ENCODE data around the gene FBXO42. TPM values are rescaled to one million over a fixed set of nuclear protein-coding genes. Genes with fewer than 3 reads are reported as not detected.

The FBXO42 gene
- polyA plus RNA-seq, 2 of the 4 experiments (the other 2 are of a cell fraction) = 4.7 to 12.4 TPM

DNA sequence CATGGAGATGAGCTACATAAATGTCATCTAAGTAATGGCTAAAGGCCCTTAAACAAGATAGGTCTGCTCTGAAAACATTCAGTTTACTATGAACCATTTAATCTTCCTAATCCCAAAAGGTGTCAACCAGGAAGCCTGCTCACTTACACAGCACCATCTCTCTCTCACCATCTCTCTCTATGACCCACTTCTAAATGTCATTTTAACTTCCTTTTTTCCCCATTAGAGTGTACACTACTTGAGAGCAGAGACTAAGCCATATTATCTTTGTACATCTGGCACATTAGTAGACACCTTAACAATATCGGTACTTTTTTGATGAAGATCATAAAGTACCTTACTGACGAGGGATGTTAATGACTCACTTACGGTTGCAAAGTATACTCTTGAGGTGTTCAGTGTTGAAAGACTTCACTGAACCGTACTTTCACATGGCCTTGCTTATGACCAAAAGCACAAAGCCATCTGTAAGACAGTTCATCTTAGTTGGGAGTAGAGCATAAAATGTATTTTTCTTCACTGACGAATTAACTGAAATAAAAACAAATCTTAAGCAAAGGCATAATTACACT is 25.4 kb downstream of the FBXO42 start:
- WGBS (ENCODE audit: missing lambda C conversion rate) = 84% methylated on average over 5 of the region's 5 CpGs
- ChIA-PET POLR2A (no interaction called here), CTCF (interaction anchor here (0.6 kb wide), 1 partner anchor 18 kb away, joined by 3 read pairs; no protein-coding TSS in a partner anchor)
- Histone ChIP-seq H3K4me2 (no peak overlapping the region), H3K27ac (no peak overlapping the region), H3K9me3 (no peaks in the 10 kb centered on the region), H3K4me3 (no peak overlapping the region), H3K4me1 (peaks cover 9% of the 10 kb centered on the region; the same call in 2 of the 3 replicates)
- FAIRE-seq (no peak), DNase-seq (ENCODE audit: low read depth in 1 of 2, low spot score in 1 of 2) (no peak), ATAC-seq (no peak)
- TF ChIP-seq MAX (IDR thresholded peaks at IDR 0.05) (no peak), MYC (IDR thresholded peaks at IDR 0.05; ENCODE audit: borderline replicate concordance, low read length) (no peak), CBX8 (IDR thresholded peaks at IDR 0.05) (no peak), ZSCAN20 (CRISPR knock-in tag; IDR thresholded peaks at IDR 0.05) (no peak), CBX2 (IDR thresholded peaks at IDR 0.05; ENCODE audit: borderline replicate concordance, low read depth) (no peak), ATOH8 (CRISPR knock-in tag; IDR thresholded peaks at IDR 0.05; ENCODE audit: low read depth) (no peak), RFX5 (IDR thresholded peaks at IDR 0.05) (no peak), JUNB (IDR thresholded peaks at IDR 0.05) (no peak), EHF (CRISPR knock-in tag; IDR thresholded peaks at IDR 0.05) (no peak), CEBPB (IDR thresholded peaks at IDR 0.05) (no peak)
- TF ChIP-seq, protein P1, sequence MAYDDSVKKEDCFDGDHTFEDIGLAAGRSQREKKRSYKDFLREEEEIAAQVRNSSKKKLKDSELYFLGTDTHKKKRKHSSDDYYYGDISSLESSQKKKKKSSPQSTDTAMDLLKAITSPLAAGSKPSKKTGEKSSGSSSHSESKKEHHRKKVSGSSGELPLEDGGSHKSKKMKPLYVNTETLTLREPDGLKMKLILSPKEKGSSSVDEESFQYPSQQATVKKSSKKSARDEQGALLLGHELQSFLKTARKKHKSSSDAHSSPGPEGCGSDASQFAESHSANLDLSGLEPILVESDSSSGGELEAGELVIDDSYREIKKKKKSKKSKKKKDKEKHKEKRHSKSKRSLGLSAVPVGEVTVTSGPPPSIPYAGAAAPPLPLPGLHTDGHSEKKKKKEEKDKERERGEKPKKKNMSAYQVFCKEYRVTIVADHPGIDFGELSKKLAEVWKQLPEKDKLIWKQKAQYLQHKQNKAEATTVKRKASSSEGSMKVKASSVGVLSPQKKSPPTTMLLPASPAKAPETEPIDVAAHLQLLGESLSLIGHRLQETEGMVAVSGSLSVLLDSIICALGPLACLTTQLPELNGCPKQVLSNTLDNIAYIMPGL (CRISPR knock-in tag; IDR thresholded peaks at IDR 0.05; ENCODE audit: borderline replicate concordance) = no peak

DNA sequence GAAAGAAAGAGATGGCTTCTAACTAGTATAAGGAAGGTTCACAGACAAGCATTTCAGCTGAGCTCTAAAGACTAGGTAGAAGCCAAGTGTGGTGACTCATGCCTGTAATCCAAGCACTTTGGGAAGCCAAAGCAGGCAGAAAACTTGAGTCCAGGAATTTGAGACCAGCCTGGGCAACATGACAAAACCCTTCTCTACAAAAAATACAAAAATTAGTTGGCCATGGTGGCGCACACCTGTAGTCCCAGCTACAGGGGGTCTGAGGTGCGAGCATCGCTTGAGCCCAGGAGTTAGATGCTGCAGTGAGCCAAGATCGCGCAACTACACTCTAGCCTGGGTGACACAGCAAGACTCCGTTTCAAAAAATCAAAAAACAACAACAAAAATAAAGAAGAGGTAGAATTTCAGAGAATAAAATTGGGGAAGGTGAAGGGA is 27.8 kb downstream of the FBXO42 start:
- no peak overlapping the region for H3K4me3 ChIP-seq
- peak overlapping the region; percentile 21; the same call in 2 of the 3 replicates for H3K4me2 ChIP-seq
- peak in 1 of 2 experiments; percentile 63; a peak in 3 of 6 replicates for ATAC-seq
- no peak for TF ChIP-seq EHMT2 (IDR thresholded peaks at IDR 0.05; ENCODE audit: low read depth)
- TF ChIP-seq FOSL2 (IDR thresholded peaks at IDR 0.05) = no peak
- peak; percentile 50; the same call in 1 of the 2 replicates for TF ChIP-seq FOSL2 (CRISPR knock-in tag; IDR thresholded peaks at IDR 0.05)
- POLR2A ChIA-PET = no interaction called here
- H3K4me1 ChIP-seq = peaks cover 9% of the 10 kb centered on the region; the same call in 2 of the 3 replicates
- no peak for FAIRE-seq
- no peak for DNase-seq (ENCODE audit: low read depth in 1 of 2, low spot score in 1 of 2)
- CTCF ChIA-PET = interaction anchor here (1.0 kb wide), 1 partner anchor 17 kb away, joined by 4 read pairs; no protein-coding TSS in a partner anchor
- 94% methylated on average over 6 of the region's 6 CpGs for WGBS (ENCODE audit: missing lambda C conversion rate)
- H3K27ac ChIP-seq = peak overlapping the region in 1 of 2 experiments; percentile 54; a peak in 2 of 6 replicates
- H3K9me3 ChIP-seq = no peaks in the 10 kb centered on the region

DNA sequence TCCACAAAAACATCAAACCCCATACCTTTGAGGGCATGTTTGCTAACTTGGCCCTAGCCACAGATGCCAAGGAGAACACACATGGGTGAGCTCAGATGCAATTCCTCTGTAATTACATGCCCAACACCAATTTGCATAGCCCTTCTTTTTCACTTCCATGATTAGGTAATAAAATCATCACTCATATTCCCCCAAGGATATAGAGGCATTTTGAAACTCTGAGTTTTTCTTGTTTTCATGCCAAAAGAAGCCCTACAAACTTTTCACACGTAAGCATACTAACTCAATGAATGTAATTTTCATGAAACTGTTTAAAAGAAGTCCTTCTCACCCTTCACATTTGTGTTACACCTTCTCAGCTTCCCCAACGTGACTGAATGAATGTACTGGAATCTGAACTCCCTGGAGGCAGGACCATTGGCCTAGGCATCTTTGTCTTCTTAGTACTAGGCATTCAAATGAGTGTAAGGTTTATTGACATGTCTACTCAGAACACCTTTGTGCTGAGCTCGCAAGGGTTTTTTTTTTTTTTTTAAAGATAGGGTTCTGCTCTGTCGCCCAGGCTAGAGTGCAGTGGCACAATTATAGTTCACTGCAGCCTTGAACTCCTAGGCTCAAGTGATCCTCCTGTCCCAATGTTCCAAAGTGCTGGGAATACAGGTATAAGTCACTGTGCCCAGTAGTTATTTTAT is 31.0 kb downstream of the FBXO42 start:
- no peaks in the 10 kb centered on the region for H3K9me3 ChIP-seq
- 84% methylated on average over 4 of the region's 4 CpGs for whole genome bisulfite sequencing (ENCODE audit: missing lambda C conversion rate)
- ChIA-PET CTCF (no interaction called here), POLR2A (no interaction called here)
- no peak for ATAC-seq
- H3K4me1 ChIP-seq = peaks cover 9% of the 10 kb centered on the region; the same call in 2 of the 3 replicates
- TF ChIP-seq USF2 (IDR thresholded peaks at IDR 0.05) (no peak), CEBPB (IDR thresholded peaks at IDR 0.05) (no peak), FOSB (CRISPR knock-in tag; IDR thresholded peaks at IDR 0.05) (no peak), JUN (IDR thresholded peaks at IDR 0.05) (no peak), HOXA7 (CRISPR knock-in tag; IDR thresholded peaks at IDR 0.05) (no peak), NR3C1 (IDR thresholded peaks at IDR 0.05) (no peak), MAZ (IDR thresholded peaks at IDR 0.05; ENCODE audit: borderline replicate concordance, low read depth, low read length) (no peak), BHLHE40 (IDR thresholded peaks at IDR 0.05; ENCODE audit: low read depth, low read length) (no peak), FOSL2 (IDR thresholded peaks at IDR 0.05) (no peak), FOSL2 (CRISPR knock-in tag; IDR thresholded peaks at IDR 0.05) (no peak), ESRRA (IDR thresholded peaks at IDR 0.05; ENCODE audit: borderline replicate concordance, low read length) (no peak), NFE2L2 (conservative IDR thresholded peaks at IDR 0.05; ENCODE audit: low read length) (no peak), EHF (CRISPR knock-in tag; IDR thresholded peaks at IDR 0.05) (no peak), RFX5 (IDR thresholded peaks at IDR 0.05) (no peak), TFCP2L1 (CRISPR knock-in tag; IDR thresholded peaks at IDR 0.05) (no peak), ZFP36 (IDR thresholded peaks at IDR 0.05; ENCODE audit: borderline replicate concordance, partially characterized antibody) (no peak), HOXB5 (CRISPR knock-in tag; IDR thresholded peaks at IDR 0.05) (no peak), ZNF302 (CRISPR knock-in tag; IDR thresholded peaks at IDR 0.05) (no peak)
- TF ChIP-seq, protein P2, sequence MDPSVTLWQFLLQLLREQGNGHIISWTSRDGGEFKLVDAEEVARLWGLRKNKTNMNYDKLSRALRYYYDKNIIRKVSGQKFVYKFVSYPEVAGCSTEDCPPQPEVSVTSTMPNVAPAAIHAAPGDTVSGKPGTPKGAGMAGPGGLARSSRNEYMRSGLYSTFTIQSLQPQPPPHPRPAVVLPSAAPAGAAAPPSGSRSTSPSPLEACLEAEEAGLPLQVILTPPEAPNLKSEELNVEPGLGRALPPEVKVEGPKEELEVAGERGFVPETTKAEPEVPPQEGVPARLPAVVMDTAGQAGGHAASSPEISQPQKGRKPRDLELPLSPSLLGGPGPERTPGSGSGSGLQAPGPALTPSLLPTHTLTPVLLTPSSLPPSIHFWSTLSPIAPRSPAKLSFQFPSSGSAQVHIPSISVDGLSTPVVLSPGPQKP (IDR thresholded peaks at IDR 0.05; ENCODE audit: low read depth, low read length) = no peak
- H3K4me2 ChIP-seq = no peak overlapping the region
- no peak for FAIRE-seq
- H3K4me3 ChIP-seq = no peak overlapping the region
- no peak overlapping the region for H3K27ac ChIP-seq
- DNase-seq (ENCODE audit: low read depth in 1 of 2, low spot score in 1 of 2) = no peak
